Measurements from ENCODE around the gene GFAP. TPM values are rescaled to one million over a fixed set of nuclear protein-coding genes. Genes with fewer than 3 reads are reported as not detected.

Gene GFAP
- polyA plus RNA-seq, 3 donors, result 0.03 to 0.33 (median 0.18) TPM

GRCh38 chr17:44930667-44931066 is 15.4 kb upstream of the GFAP start:
- H3K27me3 ChIP-seq (ENCODE audit: control insufficient read depth in 2 of 2, insufficient read depth in 2 of 2, low read length in 2 of 2), result no peaks in the 10 kb centered on the region
- no peaks in the 10 kb centered on the region for H4K20me1 ChIP-seq (ENCODE audit: insufficient read depth, low read length)
- H3K27ac ChIP-seq (ENCODE audit: low read depth in 1 of 2, low read length in 2 of 2), result no peak overlapping the region
- WGBS (ENCODE audit: insufficient coverage), result 92% methylated on average over 3 of the region's 6 CpGs
- H3K4me3 Mint-ChIP-seq, result no peak overlapping the region
- no peak for TF ChIP-seq CTCF (IDR thresholded peaks at IDR 0.05)
- H3K4me3 ChIP-seq (replicated peaks in 1 of 3; ENCODE audit: low read depth in 2 of 3, low read length in 3 of 3), result no peak overlapping the region
- no peak overlapping the region for H3K9ac ChIP-seq (ENCODE audit: insufficient read depth, low read length, poor library complexity, severe bottlenecking)
- H3K27ac Mint-ChIP-seq, result peak overlapping the region in 1 of 7 donors; percentile 60
- H2AFZ ChIP-seq (ENCODE audit: insufficient read depth, low read depth, low read length, poor library complexity, severe bottlenecking), result no peak overlapping the region
- intact Hi-C loops (cut with micrococcal nuclease), result no loop called here
- H3K9me3 ChIP-seq (replicated peaks in 1 of 2; ENCODE audit: control insufficient read depth in 1 of 2, insufficient read depth in 1 of 2, low read length in 2 of 2), result no peaks in the 10 kb centered on the region
- no peaks in the 10 kb centered on the region for H3K27me3 Mint-ChIP-seq (ENCODE audit: low read depth in 3 of 3)
- no peak for DNase-seq
- H3K9me3 Mint-ChIP-seq, result peaks cover 0 to 1% (median 0%) of the 10 kb centered on the region in 7 donors
- peaks cover 9% of the 10 kb centered on the region for H3K79me2 ChIP-seq (ENCODE audit: insufficient read depth, low read length)
- H3K36me3 Mint-ChIP-seq, result peaks cover 78 to 98% of the 10 kb centered on the region in 2 donors
- H3K4me1 ChIP-seq (ENCODE audit: control insufficient read depth in 1 of 2, insufficient read depth in 2 of 2, low read length in 2 of 2), result no peaks in the 10 kb centered on the region
- no peak overlapping the region for H3K4me2 ChIP-seq (replicated peaks; ENCODE audit: extremely low read depth, low read length, poor library complexity, severe bottlenecking)
- H3K4me1 Mint-ChIP-seq, result no peaks in the 10 kb centered on the region
- H3K36me3 ChIP-seq (replicated peaks in 1 of 2; ENCODE audit: control insufficient read depth in 1 of 2, insufficient read depth in 2 of 2, low read length in 2 of 2), result peaks cover 95 to 100% of the 10 kb centered on the region in 2 donors

GRCh38 chr17:44928950-44929720 is 13.8 kb upstream of the GFAP start:
- DNase-seq, result no peak
- Histone ChIP-seq H2AFZ (ENCODE audit: insufficient read depth, low read depth, low read length, poor library complexity, severe bottlenecking) (no peak overlapping the region), H3K27ac (ENCODE audit: low read depth in 1 of 2, low read length in 2 of 2) (no peak overlapping the region), H3K4me3 (replicated peaks in 1 of 3; ENCODE audit: low read depth in 2 of 3, low read length in 3 of 3) (no peak overlapping the region), H3K9ac (ENCODE audit: insufficient read depth, low read length, poor library complexity, severe bottlenecking) (no peak overlapping the region), H3K4me2 (replicated peaks; ENCODE audit: extremely low read depth, low read length, poor library complexity, severe bottlenecking) (no peak overlapping the region), H4K20me1 (ENCODE audit: insufficient read depth, low read length) (no peaks in the 10 kb centered on the region), H3K4me1 (ENCODE audit: control insufficient read depth in 1 of 2, insufficient read depth in 2 of 2, low read length in 2 of 2) (no peaks in the 10 kb centered on the region), H3K27me3 (ENCODE audit: control insufficient read depth in 2 of 2, insufficient read depth in 2 of 2, low read length in 2 of 2) (no peaks in the 10 kb centered on the region), H3K9me3 (replicated peaks in 1 of 2; ENCODE audit: control insufficient read depth in 1 of 2, insufficient read depth in 1 of 2, low read length in 2 of 2) (no peaks in the 10 kb centered on the region), H3K36me3 (replicated peaks in 1 of 2; ENCODE audit: control insufficient read depth in 1 of 2, insufficient read depth in 2 of 2, low read length in 2 of 2) (peaks cover 79 to 86% of the 10 kb centered on the region in 2 donors), H3K79me2 (ENCODE audit: insufficient read depth, low read length) (no peaks in the 10 kb centered on the region)
- H3K9me3 Mint-ChIP-seq, result peaks cover 0 to 1% (median 0%) of the 10 kb centered on the region in 7 donors
- H3K4me3 Mint-ChIP-seq, result no peak overlapping the region
- WGBS (ENCODE audit: insufficient coverage), result 94% methylated on average over 4 of the region's 7 CpGs
- no peaks in the 10 kb centered on the region for H3K4me1 Mint-ChIP-seq
- no peaks in the 10 kb centered on the region for H3K27me3 Mint-ChIP-seq (ENCODE audit: low read depth in 3 of 3)
- TF ChIP-seq CTCF (IDR thresholded peaks at IDR 0.05), result no peak
- intact Hi-C loops (cut with micrococcal nuclease), result loop anchor here in 1 of 2 donors (10.0 kb wide), 1 partner anchor 166 kb away; no protein-coding TSS in a partner anchor
- H3K27ac Mint-ChIP-seq, result peak overlapping the region in 1 of 7 donors; percentile 38
- peaks cover 71 to 95% of the 10 kb centered on the region in 2 donors for H3K36me3 Mint-ChIP-seq
